DMS 273 treated with DMSO at 0.1 percent for 48 hours (cell line): ENCODE measurements around the gene C17orf58.
"Not testable (repeated sequence)": the region's sequence is repeated elsewhere in the genome, so short reads cannot be mapped to it uniquely, and the experiment has no call there.

ENCODE experiments used
- DNase-seq: peaks from one replicate; lab custom pipeline; 2025; lab: John Stamatoyannopoulos, UW

C17orf58 gene

GRCh38 chr17:68004201-68004600, 7.9 kb upstream of the C17orf58 start:
- DNase-seq: no peak

GRCh38 chr17:67999291-67999911, 3.1 kb upstream of the C17orf58 start:
- DNase-seq: no peak

GRCh38 chr17:67998466-67998865, 2.2 kb upstream of the C17orf58 start:
- DNase-seq: no peak

- no peak for DNase-seq
Measured at GRCh38 chr17:67995570-67996263, 552 bp downstream of the C17orf58 start.

- DNase-seq: peak; percentile 67
Measured at GRCh38 chr17:67994817-67995569, 1.3 kb downstream of the C17orf58 start.

GRCh38 chr17:67993998-67994361, 2.3 kb downstream of the C17orf58 start:
- DNase-seq: no peak

GRCh38 chr17:67993153-67993997, 2.9 kb downstream of the C17orf58 start:
- no peak for DNase-seq

GRCh38 chr17:67992548-67993152, 3.6 kb downstream of the C17orf58 start:
- DNase-seq: no peak

- no peak for DNase-seq
Measured at GRCh38 chr17:67990909-67991308, 5.4 kb downstream of the C17orf58 start.

- no peak for DNase-seq
Measured at GRCh38 chr17:67983383-67983688, 12.9 kb downstream of the C17orf58 start.

- DNase-seq: no peak
Measured at GRCh38 chr17:67982686-67983382, 13.4 kb downstream of the C17orf58 start.

- no peak for DNase-seq
Measured at GRCh38 chr17:67982034-67982640, 14.1 kb downstream of the C17orf58 start.

- not testable (repeated sequence) for DNase-seq
Measured at GRCh38 chr17:67980883-67981282, 15.4 kb downstream of the C17orf58 start.

GRCh38 chr17:67980456-67980855, 15.8 kb downstream of the C17orf58 start:
- no peak for DNase-seq

- DNase-seq: not testable (repeated sequence)
Measured at GRCh38 chr17:67976306-67976705, 20.0 kb downstream of the C17orf58 start.

- DNase-seq: no peak
Measured at GRCh38 chr17:67974598-67975066, 21.6 kb downstream of the C17orf58 start.

- DNase-seq: no peak
Measured at GRCh38 chr17:67974185-67974584, 22.1 kb downstream of the C17orf58 start.

GRCh38 chr17:67970783-67971182, 25.5 kb downstream of the C17orf58 start:
- no peak for DNase-seq

GRCh38 chr17:67963145-67963572, 33.1 kb downstream of the C17orf58 start:
- DNase-seq: not testable (repeated sequence)

- DNase-seq: not testable (repeated sequence)
Measured at GRCh38 chr17:67962156-67962555, 34.1 kb downstream of the C17orf58 start.

- not testable (repeated sequence) for DNase-seq
Measured at GRCh38 chr17:67960276-67960675, 36.0 kb downstream of the C17orf58 start.
